Calu3 (cell line): Measurements from ENCODE around the gene RAB11FIP4. TPM values are rescaled to one million over a fixed set of nuclear protein-coding genes. Genes with fewer than 3 reads are reported as not detected.

Experiments
- BruUV-seq: library from RNA; stranded (reverse); fragments of 400-500 nt; replicated peaks from 2 replicates; lab custom pipeline; 2021; lab: Mats Ljungman, UMichigan
- CTCF ChIA-PET: fragments of 300-600 bp; sonication (Branson Sonifier 250); formaldehyde crosslinking; loops from one replicate; lab custom pipeline; 2022; ENCODE audit warnings: antibody characterized with exemption; lab: Charles Lee
- DNase-seq: peaks from one replicate; pipeline ENCODE4 v3.0.0; 2022
- H3K27ac Mint-ChIP-seq: one replicate; pipeline ENCODE4 v1.8.0; 2022; ENCODE audit warnings: mixed read lengths; ENCODE audit not compliant: unreplicated experiment
- H3K27me3 Mint-ChIP-seq: one replicate; pipeline ENCODE4 v1.8.0; 2022; ENCODE audit warnings: mixed read lengths; ENCODE audit not compliant: unreplicated experiment
- H3K36me3 Mint-ChIP-seq: one replicate; pipeline ENCODE4 v1.8.0; 2022; ENCODE audit warnings: mild to moderate bottlenecking, moderate library complexity, mixed read lengths; ENCODE audit not compliant: insufficient read depth, unreplicated experiment
- H3K4me1 Mint-ChIP-seq: one replicate; pipeline ENCODE4 v1.8.0; 2022; ENCODE audit warnings: mild to moderate bottlenecking, low read depth, mixed read lengths; ENCODE audit not compliant: unreplicated experiment
- H3K4me3 Mint-ChIP-seq: one replicate; pipeline ENCODE4 v1.8.0; 2022; ENCODE audit warnings: mild to moderate bottlenecking, low read depth, moderate library complexity, mixed read lengths; ENCODE audit not compliant: unreplicated experiment
- H3K9me3 Mint-ChIP-seq: one replicate; pipeline ENCODE4 v1.8.0; 2022; ENCODE audit warnings: low read depth, mixed read lengths; ENCODE audit not compliant: unreplicated experiment
- intact Hi-C: fragments of 100-400 bp; cut with micrococcal nuclease; formaldehyde crosslinking; loops from one replicate; pipeline ENCODE4 v1.10.0; 2022; ENCODE audit not compliant: unreplicated experiment
- total RNA-seq: library from RNA; stranded (reverse); gene quantifications from 2 replicates; pipeline ENCODE4 v1.2.3, GENCODE V29; 2022
- TF ChIP-seq, protein P1 (sequence below): fragments of 200-600 bp; IDR thresholded peaks from one replicate; pipeline ENCODE4 v1.8.0; 2022; ENCODE audit warnings: antibody characterized with exemption; ENCODE audit not compliant: unreplicated experiment

Gene RAB11FIP4
- total RNA-seq, 1 experiment from 2014 or later, result 27.9 TPM

DNA sequence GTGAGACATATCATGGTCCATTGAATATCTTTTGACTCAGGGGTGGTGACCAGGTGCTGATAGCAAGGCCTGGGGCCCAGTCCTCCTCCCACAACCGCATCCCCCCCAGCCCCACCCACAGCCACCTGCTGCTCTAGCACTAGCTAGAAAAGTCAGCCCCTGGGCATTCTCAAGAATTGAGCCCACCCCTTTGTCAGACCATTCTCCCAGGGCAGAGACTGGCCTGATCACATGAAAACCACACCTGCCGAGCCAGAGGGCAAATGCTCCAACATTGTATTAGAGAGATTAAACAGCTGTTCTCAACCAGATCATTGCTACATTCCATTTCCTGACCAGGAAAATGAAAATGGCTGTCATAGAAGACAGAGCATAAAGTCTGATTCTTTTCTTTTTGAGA lies 62.4 kb downstream of the RAB11FIP4 start:
- DNase-seq, result no peak
- TF ChIP-seq, protein P1, sequence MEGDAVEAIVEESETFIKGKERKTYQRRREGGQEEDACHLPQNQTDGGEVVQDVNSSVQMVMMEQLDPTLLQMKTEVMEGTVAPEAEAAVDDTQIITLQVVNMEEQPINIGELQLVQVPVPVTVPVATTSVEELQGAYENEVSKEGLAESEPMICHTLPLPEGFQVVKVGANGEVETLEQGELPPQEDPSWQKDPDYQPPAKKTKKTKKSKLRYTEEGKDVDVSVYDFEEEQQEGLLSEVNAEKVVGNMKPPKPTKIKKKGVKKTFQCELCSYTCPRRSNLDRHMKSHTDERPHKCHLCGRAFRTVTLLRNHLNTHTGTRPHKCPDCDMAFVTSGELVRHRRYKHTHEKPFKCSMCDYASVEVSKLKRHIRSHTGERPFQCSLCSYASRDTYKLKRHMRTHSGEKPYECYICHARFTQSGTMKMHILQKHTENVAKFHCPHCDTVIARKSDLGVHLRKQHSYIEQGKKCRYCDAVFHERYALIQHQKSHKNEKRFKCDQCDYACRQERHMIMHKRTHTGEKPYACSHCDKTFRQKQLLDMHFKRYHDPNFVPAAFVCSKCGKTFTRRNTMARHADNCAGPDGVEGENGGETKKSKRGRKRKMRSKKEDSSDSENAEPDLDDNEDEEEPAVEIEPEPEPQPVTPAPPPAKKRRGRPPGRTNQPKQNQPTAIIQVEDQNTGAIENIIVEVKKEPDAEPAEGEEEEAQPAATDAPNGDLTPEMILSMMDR, result no peak
- CTCF ChIA-PET, result interaction anchor here (0.6 kb wide), 1 partner anchor 247 kb away, joined by 3 read pairs; no protein-coding TSS in a partner anchor
- no peak overlapping the region for H3K27ac Mint-ChIP-seq
- no peaks in the 10 kb centered on the region for H3K27me3 Mint-ChIP-seq
- H3K4me1 Mint-ChIP-seq, result peaks cover 49% of the 10 kb centered on the region
- no peaks in the 10 kb centered on the region for H3K9me3 Mint-ChIP-seq
- intact Hi-C loops, result no loop called here
- H3K36me3 Mint-ChIP-seq, result no peaks in the 10 kb centered on the region
- no TSS peak for BruUV-seq
- H3K4me3 Mint-ChIP-seq, result no peak overlapping the region

DNA sequence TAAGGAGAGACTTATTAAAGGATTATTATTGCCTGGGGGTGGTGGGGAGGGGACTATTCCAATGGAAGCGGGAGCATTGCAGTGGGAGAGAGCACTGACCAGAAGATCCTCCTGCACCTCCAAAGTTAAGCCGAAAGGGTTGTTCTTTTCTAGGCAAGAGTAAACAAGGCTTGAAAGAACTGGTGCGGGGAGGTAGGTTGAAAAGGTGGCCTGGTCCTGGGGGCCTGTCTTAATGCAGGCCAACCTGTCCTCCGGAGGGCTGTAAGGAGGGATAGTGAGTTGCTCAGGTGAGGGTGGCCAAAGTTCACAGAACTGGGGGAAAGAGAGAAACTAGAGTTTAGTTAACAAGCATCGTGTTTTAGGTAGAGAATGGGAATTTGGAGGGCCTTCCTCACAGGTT lies 65.3 kb downstream of the RAB11FIP4 start:
- H3K36me3 Mint-ChIP-seq, result no peaks in the 10 kb centered on the region
- no peaks in the 10 kb centered on the region for H3K9me3 Mint-ChIP-seq
- no peak overlapping the region for H3K27ac Mint-ChIP-seq
- H3K4me3 Mint-ChIP-seq, result no peak overlapping the region
- TF ChIP-seq, protein P1, result no peak
- intact Hi-C loops, result no loop called here
- H3K4me1 Mint-ChIP-seq, result peaks cover 26% of the 10 kb centered on the region
- no peaks in the 10 kb centered on the region for H3K27me3 Mint-ChIP-seq
- BruUV-seq, result no TSS peak
- CTCF ChIA-PET, result no interaction called here
- DNase-seq, result no peak

DNA sequence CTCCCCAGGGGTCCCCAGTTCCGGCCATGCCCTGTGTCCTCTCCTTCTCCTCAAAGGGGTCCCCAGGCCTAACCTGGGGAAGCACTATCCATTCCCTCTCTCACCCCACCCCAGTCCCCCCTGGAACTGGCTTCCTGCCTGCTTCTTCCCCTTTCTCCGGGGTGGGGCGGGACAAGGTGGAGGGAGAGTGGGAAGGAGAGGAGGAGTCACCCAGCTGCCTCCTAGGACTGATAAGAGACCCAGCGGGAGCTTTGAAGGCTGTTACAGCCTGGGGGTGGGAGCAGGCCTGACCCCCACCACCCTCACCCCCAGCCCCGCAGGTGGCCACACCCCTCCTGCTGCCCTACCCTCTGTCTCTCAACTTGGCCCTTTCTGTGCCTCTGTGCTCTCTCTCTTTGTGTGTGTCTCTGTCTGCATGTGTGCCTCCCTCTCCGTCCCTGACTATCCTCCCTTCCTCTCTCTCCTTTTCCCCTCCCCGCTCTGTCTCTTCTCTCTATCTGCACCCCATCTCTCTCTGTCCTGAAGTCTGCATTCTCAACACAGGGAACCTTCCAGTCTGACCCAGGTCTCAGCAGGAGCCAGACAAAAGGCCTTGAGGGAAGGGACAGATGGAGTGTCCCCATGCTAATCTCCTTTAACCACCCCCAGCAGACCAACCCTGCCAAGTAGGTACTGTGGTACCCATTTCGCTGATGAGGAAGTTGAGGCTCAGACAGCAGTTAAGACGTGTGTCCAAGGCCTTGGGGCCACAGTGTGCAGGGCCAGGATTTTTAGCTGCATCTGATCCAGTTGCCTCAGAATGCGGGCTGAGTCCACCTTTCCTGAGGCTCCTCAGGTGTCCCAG lies 66.1 kb downstream of the RAB11FIP4 start:
- Mint-ChIP-seq H3K27ac (no peak overlapping the region), H3K4me3 (no peak overlapping the region), H3K9me3 (no peaks in the 10 kb centered on the region), H3K4me1 (peaks cover 18% of the 10 kb centered on the region), H3K27me3 (no peaks in the 10 kb centered on the region), H3K36me3 (no peaks in the 10 kb centered on the region)
- CTCF ChIA-PET, result no interaction called here
- no peak for DNase-seq
- BruUV-seq, result no TSS peak
- TF ChIP-seq, protein P1, result no peak
- intact Hi-C loops, result no loop called here

DNA sequence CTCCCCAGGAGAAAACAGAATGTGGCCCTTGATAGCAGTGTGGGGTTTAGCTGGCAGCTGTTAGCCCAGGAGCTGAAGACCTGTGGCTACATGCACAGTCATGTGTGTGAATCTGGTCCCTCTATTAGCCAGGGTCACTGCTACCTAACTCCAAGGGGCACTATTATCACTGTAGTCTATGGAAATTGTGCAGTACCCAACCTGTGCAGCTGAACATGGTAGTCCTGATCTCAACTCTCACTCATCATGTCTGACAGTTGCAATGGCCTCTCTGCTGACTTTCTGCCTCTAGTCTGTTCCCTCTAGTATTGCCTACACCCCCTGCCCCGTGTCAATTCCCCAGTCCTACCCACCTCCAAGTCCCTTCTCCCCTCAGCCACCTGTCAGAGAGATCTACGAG lies 67.4 kb downstream of the RAB11FIP4 start:
- H3K4me3 Mint-ChIP-seq, result no peak overlapping the region
- DNase-seq, result no peak
- no peaks in the 10 kb centered on the region for H3K27me3 Mint-ChIP-seq
- no peak overlapping the region for H3K27ac Mint-ChIP-seq
- H3K36me3 Mint-ChIP-seq, result no peaks in the 10 kb centered on the region
- CTCF ChIA-PET, result no interaction called here
- TF ChIP-seq, protein P1, result no peak
- no TSS peak for BruUV-seq
- H3K4me1 Mint-ChIP-seq, result peaks cover 16% of the 10 kb centered on the region
- intact Hi-C loops, result no loop called here
- no peaks in the 10 kb centered on the region for H3K9me3 Mint-ChIP-seq
